Trophoblast cell (in vitro differentiated cells and primary cell): ENCODE results near the gene EMID1.

Experiments
- DNase-seq, 2 donors: peaks; one replicate each; pipeline ENCODE4 v3.0.0-alpha.2; 2016
- H2AFZ ChIP-seq: 2 replicates; pipeline ENCODE4 v1.6.1; 2013; ENCODE audit warnings: low read length, moderate library complexity, mild to moderate bottlenecking; ENCODE audit not compliant: insufficient read depth, poor library complexity
- H2AK5ac ChIP-seq: 2 replicates; pipeline ENCODE4 v1.6.1; 2013; ENCODE audit warnings: mild to moderate bottlenecking, low read length
- H2BK120ac ChIP-seq: 2 replicates; pipeline ENCODE4 v1.6.1; 2013; ENCODE audit warnings: low read length, mild to moderate bottlenecking, moderate library complexity; ENCODE audit not compliant: insufficient read depth, poor library complexity
- H2BK12ac ChIP-seq: 2 replicates; pipeline ENCODE4 v1.6.1; 2013; ENCODE audit warnings: mild to moderate bottlenecking, low read length, moderate library complexity
- H2BK5ac ChIP-seq: 2 replicates; pipeline ENCODE4 v1.6.1; 2013; ENCODE audit warnings: low read length, low read depth, moderate library complexity, mild to moderate bottlenecking; ENCODE audit not compliant: poor library complexity
- H3K14ac ChIP-seq: 2 replicates; pipeline ENCODE4 v1.6.1; 2013; ENCODE audit warnings: mild to moderate bottlenecking, low read length
- H3K18ac ChIP-seq: 2 replicates; pipeline ENCODE4 v1.6.1; 2013; ENCODE audit warnings: mild to moderate bottlenecking, low read length
- H3K23ac ChIP-seq: 2 replicates; pipeline ENCODE4 v1.6.1; 2013; ENCODE audit warnings: low read length
- H3K27ac ChIP-seq: 2 replicates; pipeline ENCODE4 v1.5.1; 2013; ENCODE audit warnings: low read depth, mild to moderate bottlenecking, inconsistent platforms, low read length, moderate library complexity
- H3K27me3 ChIP-seq: 2 replicates; pipeline ENCODE4 v1.6.1; 2013; ENCODE audit warnings: inconsistent platforms, mild to moderate bottlenecking, low read length, moderate library complexity; ENCODE audit not compliant: insufficient read depth
- H3K36me3 ChIP-seq, 2 experiments: 1 replicate in 1 of 2; 2 replicates in 1 of 2; pipeline ENCODE4 v1.6.1; 2013; ENCODE audit warnings: low read length in 2 of 2, mild to moderate bottlenecking in 2 of 2, moderate library complexity in 1 of 2; ENCODE audit not compliant: insufficient read depth in 2 of 2, control insufficient read depth in 1 of 2
- H3K4ac ChIP-seq: 2 replicates; pipeline ENCODE4 v1.6.1; 2013; ENCODE audit warnings: low read depth, mild to moderate bottlenecking, low read length, moderate library complexity
- H3K4me1 ChIP-seq, 2 experiments: 1 replicate in 1 of 2; 2 replicates in 1 of 2; pipeline ENCODE4 v1.6.1; 2013; ENCODE audit warnings: low read length in 2 of 2, mild to moderate bottlenecking in 2 of 2, moderate library complexity in 1 of 2; ENCODE audit not compliant: insufficient read depth in 2 of 2, control insufficient read depth in 1 of 2
- H3K4me2 ChIP-seq: 2 replicates; pipeline ENCODE4 v1.6.1; 2013; ENCODE audit warnings: inconsistent platforms, mild to moderate bottlenecking, low read length, moderate library complexity
- H3K4me3 ChIP-seq: 2 replicates; pipeline ENCODE4 v1.5.1; 2013; ENCODE audit warnings: mild to moderate bottlenecking, low read depth, low read length, inconsistent platforms
- H3K79me1 ChIP-seq: one replicate; pipeline ENCODE4 v1.6.1; 2013; ENCODE audit warnings: low read length
- H3K79me2 ChIP-seq: 2 replicates; pipeline ENCODE4 v1.6.1; 2013; ENCODE audit warnings: low read length, mild to moderate bottlenecking; ENCODE audit not compliant: control insufficient read depth, insufficient read depth, poor library complexity
- H3K9ac ChIP-seq: 2 replicates; pipeline ENCODE4 v1.6.1; 2013; ENCODE audit warnings: mild to moderate bottlenecking, low read length
- H3K9me3 ChIP-seq: 2 replicates; pipeline ENCODE4 v1.6.1; 2013; ENCODE audit warnings: low read depth, mild to moderate bottlenecking, control low read depth, inconsistent platforms, low read length; ENCODE audit not compliant: insufficient read depth
- H4K12ac ChIP-seq: 2 replicates; pipeline ENCODE4 v1.6.1; 2013; ENCODE audit warnings: low read depth, mild to moderate bottlenecking, low read length, moderate library complexity
- H4K8ac ChIP-seq: 2 replicates; pipeline ENCODE4 v1.6.1; 2013; ENCODE audit warnings: low read depth, mild to moderate bottlenecking, low read length, moderate library complexity
- H4K91ac ChIP-seq: one replicate; pipeline ENCODE4 v1.6.1; 2013; ENCODE audit warnings: low read depth, mild to moderate bottlenecking, low read length, moderate library complexity
- WGBS: extraction: QIAGEN DNeasy Blood & Tissue Kit; methylation state at CpG from one replicate; pipeline ENCODE4 v1.1.7; 2013; ENCODE audit warnings: missing lambda C conversion rate; ENCODE audit not compliant: insufficient read length, insufficient coverage; ENCODE audit errors: extremely low coverage; 5-methylcytosine and 5-hydroxymethylcytosine counted together

The EMID1 gene

DNA sequence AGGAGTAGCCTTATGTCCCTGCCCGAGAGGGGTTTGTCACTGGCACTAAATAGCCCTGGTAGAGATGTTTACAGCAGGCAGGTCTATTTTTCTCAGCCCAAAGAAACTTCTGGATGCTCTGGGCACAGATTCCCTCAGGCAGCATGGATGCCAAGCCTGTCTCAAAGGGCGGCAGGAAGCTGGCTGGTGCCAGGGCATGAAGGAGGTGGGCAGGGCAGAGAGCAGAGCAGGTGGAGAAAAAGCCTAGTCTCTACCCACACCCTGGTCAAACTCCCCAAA is 96.6 kb downstream of the EMID1 start:
- Histone ChIP-seq H3K23ac (no peak overlapping the region), H3K4me3 (no peak overlapping the region), H3K27me3 (no peaks in the 10 kb centered on the region), H3K27ac (no peak overlapping the region), H3K9ac (no peak overlapping the region), H3K18ac (no peak overlapping the region), H2AFZ (no peak overlapping the region), H2AK5ac (no peak overlapping the region), H3K4me1 (peaks cover 2 to 5% of the 10 kb centered on the region in 2 experiments), H4K8ac (no peak overlapping the region), H3K79me1 (peaks cover 10% of the 10 kb centered on the region), H2BK120ac (no peak overlapping the region), H3K36me3 (peaks cover 32 to 37% of the 10 kb centered on the region in 2 experiments), H3K14ac (no peak overlapping the region), H4K12ac (no peak overlapping the region), H3K4me2 (no peak overlapping the region), H2BK12ac (no peak overlapping the region), H2BK5ac (no peak overlapping the region), H3K9me3 (no peaks in the 10 kb centered on the region), H4K91ac (no peak overlapping the region), H3K79me2 (peaks cover 3% of the 10 kb centered on the region), H3K4ac (no peak overlapping the region)
- no peak for DNase-seq
- no CpG with 5 or more reads among the region's 2 CpGs for WGBS

DNA sequence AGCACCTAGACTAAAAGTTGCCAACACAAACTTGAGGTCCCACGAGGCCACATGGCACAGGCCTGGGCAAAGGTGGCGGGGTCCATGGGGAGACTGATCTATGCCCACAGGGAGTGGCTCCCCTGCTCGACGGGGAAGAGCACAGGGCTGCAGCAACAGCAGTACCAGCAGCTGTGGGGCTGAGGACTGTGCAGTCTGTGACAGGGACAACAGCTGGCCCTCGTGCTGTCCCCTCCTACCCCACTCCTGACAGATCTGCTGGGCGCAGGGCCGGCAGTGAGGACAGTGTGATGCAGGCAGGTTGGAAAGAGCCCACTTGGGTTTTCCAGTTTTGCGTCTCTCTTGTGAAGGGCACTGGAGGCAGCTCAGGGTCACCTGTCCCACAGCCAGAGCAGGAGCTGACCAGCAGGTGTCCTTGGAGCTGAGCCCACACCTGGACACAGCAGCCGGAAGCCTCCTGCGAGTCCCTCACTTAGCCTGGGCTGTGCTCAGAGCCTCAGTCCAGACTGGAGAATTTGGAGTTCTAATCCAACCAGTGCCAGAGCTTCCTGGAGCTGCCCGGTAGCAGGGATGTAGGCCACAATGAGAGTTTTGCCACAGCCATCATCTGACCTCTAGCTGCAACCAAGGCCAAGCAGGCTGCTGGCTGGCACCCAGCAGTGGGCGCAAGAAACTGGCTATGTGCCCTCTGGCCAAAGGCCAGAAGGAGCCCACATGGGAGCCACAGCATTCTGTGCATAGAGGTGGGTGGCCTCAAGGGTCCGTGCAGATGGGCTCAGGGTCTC is 97.2 kb downstream of the EMID1 start:
- Histone ChIP-seq H3K4ac (no peak overlapping the region), H2AK5ac (no peak overlapping the region), H2BK12ac (no peak overlapping the region), H3K14ac (no peak overlapping the region), H2BK120ac (no peak overlapping the region), H3K4me1 (peaks cover 7 to 10% of the 10 kb centered on the region in 2 experiments), H4K91ac (no peak overlapping the region), H3K9ac (no peak overlapping the region), H4K8ac (no peak overlapping the region), H3K36me3 (peaks cover 27 to 32% of the 10 kb centered on the region in 2 experiments), H3K9me3 (no peaks in the 10 kb centered on the region), H2AFZ (no peak overlapping the region), H2BK5ac (no peak overlapping the region), H3K18ac (no peak overlapping the region), H3K79me2 (peaks cover 5% of the 10 kb centered on the region), H3K27me3 (no peaks in the 10 kb centered on the region), H3K27ac (no peak overlapping the region), H3K79me1 (peaks cover 12% of the 10 kb centered on the region), H3K4me2 (no peak overlapping the region), H3K4me3 (no peak overlapping the region), H4K12ac (no peak overlapping the region), H3K23ac (no peak overlapping the region)
- no CpG with 5 or more reads among the region's 13 CpGs for WGBS
- peak; percentile 37 to 44 for DNase-seq

DNA sequence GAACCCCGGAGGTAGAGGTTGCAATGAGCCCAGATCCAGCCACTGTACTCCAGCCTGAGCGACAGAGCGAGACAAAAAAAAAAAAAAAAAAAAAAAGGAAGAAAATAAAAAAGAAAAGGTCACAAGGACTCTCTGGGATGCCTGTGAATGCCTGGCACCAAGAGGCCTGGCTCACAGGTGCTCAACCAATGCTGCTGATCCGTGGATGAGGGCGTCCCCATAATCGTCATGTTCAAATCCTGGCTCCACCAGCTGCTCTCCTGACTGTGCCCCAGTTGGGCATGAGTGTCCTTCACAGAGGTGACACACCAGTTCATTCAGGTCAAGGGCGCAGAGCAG is 100.1 kb downstream of the EMID1 start:
- Histone ChIP-seq H3K18ac (peak overlapping the region; percentile 82), H3K4me1 (peaks cover 23 to 29% of the 10 kb centered on the region in 2 experiments), H3K4me2 (peak overlapping the region; percentile 86), H2BK5ac (no peak overlapping the region), H4K91ac (peak overlapping the region; percentile 58), H2AFZ (peak overlapping the region; percentile 19), H3K9me3 (no peaks in the 10 kb centered on the region), H2BK12ac (peak overlapping the region; percentile 21), H3K14ac (peak overlapping the region; percentile 38), H2BK120ac (no peak overlapping the region), H3K4me3 (no peak overlapping the region), H3K79me2 (peaks cover 5% of the 10 kb centered on the region), H4K12ac (peak overlapping the region; percentile 6), H3K27ac (no peak overlapping the region), H3K23ac (no peak overlapping the region), H3K4ac (peak overlapping the region; percentile 22), H4K8ac (peak overlapping the region; percentile 56), H3K36me3 (peaks cover 2 to 6% of the 10 kb centered on the region in 2 experiments), H3K9ac (no peak overlapping the region), H2AK5ac (peak overlapping the region; percentile 38), H3K79me1 (peaks cover 12% of the 10 kb centered on the region), H3K27me3 (no peaks in the 10 kb centered on the region)
- no peak for DNase-seq
- WGBS = no CpG with 5 or more reads among the region's 7 CpGs

DNA sequence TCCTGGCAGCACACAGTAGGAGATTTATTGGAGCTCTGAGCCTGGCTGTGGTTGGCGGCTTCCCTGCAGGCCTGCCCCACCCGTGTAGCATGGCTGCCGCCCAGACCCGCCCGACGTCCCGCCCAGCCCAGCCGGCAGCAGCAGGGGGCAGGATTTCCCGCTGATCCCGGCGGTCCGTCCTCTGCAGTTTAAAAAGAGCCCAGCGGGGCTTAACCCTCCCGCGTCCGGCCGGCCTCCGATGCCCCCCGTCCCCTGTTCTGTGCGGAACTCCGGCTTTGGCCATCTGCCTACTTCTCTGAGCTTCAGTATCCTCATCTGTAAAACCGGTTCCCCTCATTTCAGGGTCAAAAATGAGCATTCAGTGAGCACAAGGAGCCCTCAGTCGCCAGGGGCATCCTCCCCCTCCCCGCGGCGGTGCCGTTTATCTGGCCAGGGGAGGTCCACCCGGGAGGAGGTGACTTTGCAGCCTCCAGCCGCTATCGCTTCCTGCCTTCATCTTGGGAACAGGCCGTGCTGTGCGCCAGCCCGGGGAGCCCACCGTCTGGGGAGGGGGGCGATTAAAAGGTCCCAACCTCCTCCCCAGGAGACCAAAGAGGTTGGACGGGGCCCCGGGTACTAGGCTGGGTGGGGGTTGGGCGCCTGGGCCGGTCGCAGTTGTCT is 100.6 kb downstream of the EMID1 start, which contains the start of gene GAS2L1:
GAS2L1 (plus strand) TSS at position 476 of the 660 bp plus-strand sequence. CDS start 1,456 bp downstream, outside the sequence.
- WGBS = no CpG with 5 or more reads among the region's 40 CpGs

More for the DNA sequence above, 100.6 kb downstream of the EMID1 start, which contains the start of gene GAS2L1:
- Histone ChIP-seq H3K4ac (peak within 1 kb of the TSS; percentile 61), H3K23ac (no peak within 1 kb of the TSS), H2AFZ (peak within 1 kb of the TSS; percentile 46), H2BK120ac (peak within 1 kb of the TSS; percentile 91), H3K14ac (peak within 1 kb of the TSS; percentile 90), H3K79me2 (peaks cover 5% of the 10 kb centered on the region), H3K9me3 (no peaks in the 10 kb centered on the region), H3K27me3 (no peaks in the 10 kb centered on the region), H3K27ac (peak within 1 kb of the TSS; percentile 78), H4K8ac (peak within 1 kb of the TSS; percentile 81), H4K12ac (peak within 1 kb of the TSS; percentile 70), H3K4me2 (peak within 1 kb of the TSS; percentile 86), H2AK5ac (peak within 1 kb of the TSS; percentile 96), H2BK5ac (peak within 1 kb of the TSS; percentile 85), H2BK12ac (peak within 1 kb of the TSS; percentile 83), H3K4me3 (peak within 1 kb of the TSS; percentile 74), H4K91ac (peak within 1 kb of the TSS; percentile 95), H3K79me1 (peaks cover 14% of the 10 kb centered on the region), H3K4me1 (peaks cover 25 to 33% of the 10 kb centered on the region in 2 experiments), H3K36me3 (peaks cover 2% of the 10 kb centered on the region in 2 experiments), H3K9ac (peak within 1 kb of the TSS; percentile 59), H3K18ac (peak within 1 kb of the TSS; percentile 82)
- DNase-seq = peak; percentile 69 to 77
